Breast epithelium (tissue), 4 donors: ENCODE data around the gene CEBPA. TPM values are rescaled to one million over a fixed set of nuclear protein-coding genes. Genes with fewer than 3 reads are reported as not detected.
"Not testable (repeated sequence)": the region's sequence is repeated elsewhere in the genome, so short reads cannot be mapped to it uniquely, and the experiment has no call there.

ENCODE experiments used
- DNase-seq, 2 donors: peaks; one replicate each; pipeline ENCODE4 v3.0.0-alpha.2; 2019; ENCODE audit warnings: low spot score in 2 of 2
- H3K27ac ChIP-seq, 2 donors: fragments of 200-600 bp; sonication (generic) in 1 of 2; one replicate each; pipeline ENCODE4 v1.5.1; 2016 to 2019; ENCODE audit warnings: mild to moderate bottlenecking in 1 of 2
- H3K27me3 ChIP-seq, 2 donors: fragments of 200-600 bp; sonication (generic) in 1 of 2; one replicate each; pipeline versions ENCODE4 v1.5.1 to v1.6.0; 2017 to 2019; ENCODE audit warnings: control low read depth in 1 of 2, mild to moderate bottlenecking in 1 of 2
- H3K36me3 ChIP-seq: fragments of 200-600 bp; one replicate; pipeline ENCODE4 v1.5.1; 2019
- H3K4me1 ChIP-seq, 2 donors: fragments of 200-600 bp; sonication (generic); one replicate each; pipeline ENCODE4 v1.5.1; 2016 to 2019; ENCODE audit warnings: control low read depth in 1 of 2
- H3K4me3 ChIP-seq, 3 donors: fragments of 200-600 bp; sonication (generic); 1 replicate in 2 of 3; 2 replicates in 1 of 3; pipeline ENCODE4 v1.5.1; 2016 to 2019; ENCODE audit warnings: mild to moderate bottlenecking in 3 of 3, moderate library complexity in 2 of 3
- H3K9me3 ChIP-seq, 2 donors: fragments of 200-600 bp; sonication (generic) in 1 of 2; one replicate each; pipeline ENCODE4 v1.5.1; 2016 to 2019; ENCODE audit warnings: control low read depth in 1 of 2
- CTCF ChIP-seq, 3 donors: fragments of 450-650 bp; IDR thresholded peaks; one replicate each; pipeline ENCODE4 v1.5.1; 2016 to 2017; ENCODE audit warnings: antibody characterized with exemption in 3 of 3, mild to moderate bottlenecking in 3 of 3, moderate library complexity in 3 of 3
- POLR2A ChIP-seq: fragments of 450-650 bp; IDR thresholded peaks from one replicate; pipeline ENCODE4 v1.6.1; 2016; ENCODE audit warnings: antibody characterized with exemption, mild to moderate bottlenecking, moderate library complexity
- POLR2AphosphoS5 ChIP-seq, 3 donors: sonication (generic); formaldehyde crosslinking; IDR thresholded peaks; one replicate each; pipeline ENCODE4 v1.6.1; 2017; ENCODE audit warnings: antibody characterized with exemption in 3 of 3
- intact Hi-C: fragments of 100-400 bp; cut with DNase I; formaldehyde crosslinking; loops from one replicate; pipeline ENCODE4 v1.15.1; 2023; ENCODE audit warnings: low total_unique reads
- total RNA-seq, 3 donors: library from RNA; depleted of rRNA; stranded (reverse); fragments of >200 nt; gene quantifications; one replicate each; pipeline ENCODE4 v1.1.0, GENCODE V29; 2016

Gene CEBPA
- total RNA-seq, 3 donors from 2014 or later: 35.1 to 263 (median 67.5) TPM

GRCh38 chr19:33298146-33298911 is 4.0 kb downstream of the CEBPA start:
- H3K27me3 ChIP-seq: no peaks in the 10 kb centered on the region
- peak; percentile 57 to 81 for DNase-seq
- H3K4me1 ChIP-seq: peaks cover 0 to 18% of the 10 kb centered on the region in 2 donors
- peak overlapping the region in 1 of 3 donors; percentile 28 for H3K4me3 ChIP-seq
- H3K27ac ChIP-seq: peak overlapping the region; percentile 19 to 93
- intact Hi-C loops: no loop called here
- TF ChIP-seq POLR2AphosphoS5 (IDR thresholded peaks at IDR 0.05) (peak in 2 of 3 donors; percentile 17 to 29), POLR2A (no peak), CTCF (IDR thresholded peaks at IDR 0.05) (no peak)
- H3K9me3 ChIP-seq: no peaks in the 10 kb centered on the region
- H3K36me3 ChIP-seq: no peaks in the 10 kb centered on the region

GRCh38 chr19:33297401-33298145 is 4.8 kb downstream of the CEBPA start:
- Histone ChIP-seq H3K36me3 (no peaks in the 10 kb centered on the region), H3K27me3 (no peaks in the 10 kb centered on the region), H3K9me3 (no peaks in the 10 kb centered on the region), H3K27ac (peak overlapping the region; percentile 19 to 93), H3K4me1 (peaks cover 3 to 25% of the 10 kb centered on the region in 2 donors), H3K4me3 (no peak overlapping the region)
- intact Hi-C loops: no loop called here
- peak in 1 of 2 donors; percentile 41 for DNase-seq
- TF ChIP-seq POLR2A (no peak), CTCF (IDR thresholded peaks at IDR 0.05) (no peak), POLR2AphosphoS5 (IDR thresholded peaks at IDR 0.05) (no peak)

GRCh38 chr19:33296488-33296971 is 5.8 kb downstream of the CEBPA start:
- intact Hi-C loops: no loop called here
- DNase-seq: peak in 1 of 2 donors; percentile 28
- H3K27me3 ChIP-seq: no peaks in the 10 kb centered on the region
- H3K9me3 ChIP-seq: no peaks in the 10 kb centered on the region
- TF ChIP-seq POLR2AphosphoS5 (IDR thresholded peaks at IDR 0.05): no peak
- TF ChIP-seq POLR2A: no peak
- TF ChIP-seq CTCF (IDR thresholded peaks at IDR 0.05): no peak
- H3K4me1 ChIP-seq: peaks cover 3 to 26% of the 10 kb centered on the region in 2 donors
- no peak overlapping the region for H3K4me3 ChIP-seq
- no peaks in the 10 kb centered on the region for H3K36me3 ChIP-seq
- H3K27ac ChIP-seq: peak overlapping the region in 1 of 2 donors; percentile 93

GRCh38 chr19:33295621-33296487 is 6.5 kb downstream of the CEBPA start:
- TF ChIP-seq CTCF (IDR thresholded peaks at IDR 0.05) (no peak), POLR2A (no peak), POLR2AphosphoS5 (IDR thresholded peaks at IDR 0.05) (no peak)
- no peaks in the 10 kb centered on the region for H3K9me3 ChIP-seq
- no peak overlapping the region for H3K27ac ChIP-seq
- no peak overlapping the region for H3K4me3 ChIP-seq
- intact Hi-C loops: no loop called here
- no peak for DNase-seq
- H3K27me3 ChIP-seq: no peaks in the 10 kb centered on the region
- H3K36me3 ChIP-seq: no peaks in the 10 kb centered on the region
- peaks cover 3 to 26% of the 10 kb centered on the region in 2 donors for H3K4me1 ChIP-seq

GRCh38 chr19:33295046-33295445 is 7.3 kb downstream of the CEBPA start:
- H3K9me3 ChIP-seq, H3K36me3 ChIP-seq, DNase-seq, H3K27me3 ChIP-seq, H3K27ac ChIP-seq, intact Hi-C loops, H3K4me3 ChIP-seq: not testable (repeated sequence)
- H3K4me1 ChIP-seq: peaks cover 3 to 26% of the 10 kb centered on the region in 2 donors
